K562 (cell line): ENCODE results near the gene GPR25.

ENCODE experiments used
- GTF2F1 ChIP-seq: IDR thresholded peaks from 2 replicates; pipeline ENCODE4 v1.6.1; 2011; ENCODE audit warnings: low read depth, low read length, improper control_type of control experiment
- TF ChIP-seq, protein P1 (sequence below), 2 experiments: fragments of 450-650 bp in 1 of 2; sonication (generic) in 1 of 2; formaldehyde crosslinking in 1 of 2; IDR thresholded peaks in 1 of 2; conservative IDR thresholded peaks in 1 of 2; 2 replicates each; pipeline versions ENCODE4 v1.6.1 to v1.8.1; 2016 to 2023; ENCODE audit warnings: mild to moderate bottlenecking in 2 of 2, moderate library complexity in 2 of 2, inconsistent platforms in 1 of 2, missing genetic modification reagents in 1 of 2
- TF ChIP-seq, protein P2 (sequence below): sonication (generic); formaldehyde crosslinking; IDR thresholded peaks from 2 replicates; pipeline ENCODE4 v1.8.0; 2022; ENCODE audit warnings: mild to moderate bottlenecking, missing genetic modification reagents, borderline replicate concordance
- TF ChIP-seq, protein P3 (sequence below): IDR thresholded peaks from 3 replicates; pipeline ENCODE4 v1.6.1; 2011; ENCODE audit warnings: borderline replicate concordance, mild to moderate bottlenecking; ENCODE audit not compliant: insufficient read length, insufficient read depth

DNA sequence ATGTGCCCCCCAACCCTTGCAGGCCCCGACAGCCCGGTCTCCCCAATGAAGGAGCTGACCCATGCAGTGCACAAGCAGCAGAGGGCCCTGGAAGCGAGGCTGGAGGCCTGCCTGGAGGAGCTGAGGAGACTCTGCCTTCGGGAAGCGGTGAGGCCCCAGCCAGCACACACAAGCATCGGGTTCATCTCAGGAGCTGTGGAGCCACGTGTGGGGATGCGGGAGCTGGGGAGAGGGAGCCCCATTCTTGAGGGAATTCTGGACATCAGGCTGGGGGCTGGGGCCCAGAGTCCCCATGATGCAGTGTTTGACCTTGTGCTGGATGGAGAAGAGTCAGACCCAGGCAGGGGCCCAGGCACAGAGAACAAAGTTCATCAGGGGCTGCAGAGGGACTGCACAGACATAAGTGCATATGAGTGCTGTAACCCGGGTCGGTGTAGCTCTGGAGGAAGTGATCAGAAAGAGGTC, 26.7 kb downstream of the GPR25 start:
- TF ChIP-seq, protein P1, sequence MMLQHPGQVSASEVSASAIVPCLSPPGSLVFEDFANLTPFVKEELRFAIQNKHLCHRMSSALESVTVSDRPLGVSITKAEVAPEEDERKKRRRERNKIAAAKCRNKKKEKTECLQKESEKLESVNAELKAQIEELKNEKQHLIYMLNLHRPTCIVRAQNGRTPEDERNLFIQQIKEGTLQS (IDR thresholded peaks at IDR 0.05), result no peak
- TF ChIP-seq, protein P1 (CRISPR knock-in tag; conservative IDR thresholded peaks at IDR 0.05), result no peak
- no peak for TF ChIP-seq GTF2F1
- TF ChIP-seq, protein P2, sequence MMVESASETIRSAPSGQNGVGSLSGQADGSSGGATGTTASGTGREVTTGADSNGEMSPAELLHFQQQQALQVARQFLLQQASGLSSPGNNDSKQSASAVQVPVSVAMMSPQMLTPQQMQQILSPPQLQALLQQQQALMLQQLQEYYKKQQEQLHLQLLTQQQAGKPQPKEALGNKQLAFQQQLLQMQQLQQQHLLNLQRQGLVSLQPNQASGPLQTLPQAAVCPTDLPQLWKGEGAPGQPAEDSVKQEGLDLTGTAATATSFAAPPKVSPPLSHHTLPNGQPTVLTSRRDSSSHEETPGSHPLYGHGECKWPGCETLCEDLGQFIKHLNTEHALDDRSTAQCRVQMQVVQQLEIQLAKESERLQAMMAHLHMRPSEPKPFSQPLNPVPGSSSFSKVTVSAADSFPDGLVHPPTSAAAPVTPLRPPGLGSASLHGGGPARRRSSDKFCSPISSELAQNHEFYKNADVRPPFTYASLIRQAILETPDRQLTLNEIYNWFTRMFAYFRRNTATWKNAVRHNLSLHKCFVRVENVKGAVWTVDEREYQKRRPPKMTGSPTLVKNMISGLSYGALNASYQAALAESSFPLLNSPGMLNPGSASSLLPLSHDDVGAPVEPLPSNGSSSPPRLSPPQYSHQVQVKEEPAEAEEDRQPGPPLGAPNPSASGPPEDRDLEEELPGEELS (CRISPR knock-in tag), result no peak
- TF ChIP-seq, protein P3, sequence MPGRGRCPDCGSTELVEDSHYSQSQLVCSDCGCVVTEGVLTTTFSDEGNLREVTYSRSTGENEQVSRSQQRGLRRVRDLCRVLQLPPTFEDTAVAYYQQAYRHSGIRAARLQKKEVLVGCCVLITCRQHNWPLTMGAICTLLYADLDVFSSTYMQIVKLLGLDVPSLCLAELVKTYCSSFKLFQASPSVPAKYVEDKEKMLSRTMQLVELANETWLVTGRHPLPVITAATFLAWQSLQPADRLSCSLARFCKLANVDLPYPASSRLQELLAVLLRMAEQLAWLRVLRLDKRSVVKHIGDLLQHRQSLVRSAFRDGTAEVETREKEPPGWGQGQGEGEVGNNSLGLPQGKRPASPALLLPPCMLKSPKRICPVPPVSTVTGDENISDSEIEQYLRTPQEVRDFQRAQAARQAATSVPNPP, result no peak
